GM19328 (cell line): Measurements from ENCODE around the gene RPL10A.

ENCODE experiments used
- ATAC-seq: cut with Tn5 transposase; IDR thresholded peaks from one replicate; pipeline ENCODE4 v1.9.1; 2021; ENCODE audit warnings: mild to moderate bottlenecking, moderate library complexity; ENCODE audit not compliant: unreplicated experiment

RPL10A gene

GRCh38 chr6:35491558-35492257, 23.5 kb downstream of the RPL10A start:
- ATAC-seq: no peak

- no peak for ATAC-seq
Measured at GRCh38 chr6:35492258-35492973, 24.2 kb downstream of the RPL10A start.

- ATAC-seq: no peak
Measured at GRCh38 chr6:35492974-35493284, 24.7 kb downstream of the RPL10A start.

DNA sequence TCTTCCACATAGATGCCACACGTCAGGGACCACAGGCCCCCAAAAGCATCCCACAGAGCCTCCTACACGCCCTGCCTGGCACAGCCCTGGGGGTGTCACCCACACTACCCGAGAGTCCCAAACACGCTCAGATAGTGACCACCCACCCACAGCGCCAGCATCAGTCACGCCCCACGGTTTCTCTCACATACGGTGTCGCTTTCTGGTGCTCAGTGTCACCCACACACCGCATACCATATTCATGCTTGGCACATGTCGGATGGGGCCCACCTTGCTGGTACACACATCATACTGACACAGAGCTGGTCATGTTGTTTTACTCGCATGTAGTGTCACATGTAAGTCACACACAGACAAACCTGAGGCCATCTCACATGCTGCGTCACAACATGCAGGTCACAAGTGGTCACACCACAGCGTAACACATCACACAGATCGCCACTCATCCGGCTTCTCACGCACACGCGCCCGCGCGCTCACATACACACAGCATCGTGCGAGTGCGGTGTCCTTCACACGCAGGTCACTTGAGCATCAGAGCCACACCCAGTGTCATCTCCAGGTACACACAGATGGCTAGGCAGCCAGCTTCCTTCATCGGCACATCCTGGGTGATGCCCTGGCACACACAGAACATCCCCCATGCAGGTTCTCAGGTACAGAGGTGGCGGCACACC, 25.2 kb downstream of the RPL10A start:
- no peak for ATAC-seq

DNA sequence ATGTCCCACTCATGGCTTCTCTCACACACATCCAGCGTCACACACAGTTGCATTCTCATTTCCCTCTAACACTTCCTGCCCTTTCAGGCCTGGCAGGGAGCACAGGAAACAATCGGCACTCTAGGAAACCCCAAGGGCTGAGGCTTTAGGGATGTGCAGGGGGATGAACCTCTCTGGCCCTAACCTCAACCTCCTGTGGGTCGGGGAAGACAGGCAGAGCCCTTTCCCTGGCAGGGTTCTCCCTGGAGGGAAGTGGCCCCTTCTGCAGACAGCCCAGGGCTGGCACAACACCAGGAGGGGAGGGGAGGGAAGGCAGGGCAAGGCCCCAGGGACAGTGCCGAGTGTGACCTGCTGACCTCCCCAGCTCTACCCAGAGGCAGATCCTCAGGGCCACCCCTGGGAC, 26.0 kb downstream of the RPL10A start:
- ATAC-seq: no peak

GRCh38 chr6:35495258-35496035, 27.2 kb downstream of the RPL10A start:
- no peak for ATAC-seq

DNA sequence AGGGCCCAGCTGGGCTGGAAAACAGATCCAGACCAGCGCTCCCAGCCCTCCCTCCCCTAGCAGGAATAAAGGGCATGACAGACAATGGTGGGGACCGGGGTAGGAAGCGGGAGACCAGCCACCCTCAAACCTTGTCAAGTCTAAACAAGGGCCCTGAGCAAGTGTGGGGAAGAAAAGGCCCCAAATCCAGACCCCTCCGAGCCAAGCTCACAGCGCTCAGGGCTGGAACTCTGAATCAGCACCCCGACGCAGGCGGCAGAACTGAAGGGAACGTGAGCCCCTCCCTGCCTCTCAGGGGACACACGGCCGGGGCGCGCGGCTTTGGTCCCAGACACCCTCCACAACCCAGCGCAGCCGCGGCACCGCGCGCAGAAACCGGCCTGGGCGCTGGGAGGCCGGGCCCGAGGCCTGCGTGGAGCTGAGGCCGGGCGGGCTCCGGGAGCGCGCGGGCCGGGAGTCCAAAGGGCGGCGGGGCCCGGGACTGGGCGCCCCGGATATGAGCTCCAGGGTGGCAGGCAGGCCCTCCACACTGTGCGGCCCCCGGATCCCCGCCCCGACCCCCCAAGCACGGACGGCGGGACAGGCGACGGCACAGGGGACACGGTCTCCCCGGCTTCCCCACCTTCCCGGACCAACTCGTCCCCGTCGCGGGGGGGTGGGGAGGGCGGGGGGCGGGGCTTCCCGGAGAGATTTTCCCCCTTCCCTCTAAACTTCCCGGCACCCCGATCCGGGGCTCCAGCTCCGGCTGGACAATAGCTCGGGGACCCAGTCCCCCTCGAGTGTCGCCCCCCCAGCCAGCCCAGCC, 28.0 kb downstream of the RPL10A start:
- ATAC-seq: no peak

GRCh38 chr6:35496841-35497570, 28.8 kb downstream of the RPL10A start, which contains the start of gene TEAD3:
Gene TEAD3 (minus strand): TSS chr6:35497079.
- peak; percentile 51 for ATAC-seq

DNA sequence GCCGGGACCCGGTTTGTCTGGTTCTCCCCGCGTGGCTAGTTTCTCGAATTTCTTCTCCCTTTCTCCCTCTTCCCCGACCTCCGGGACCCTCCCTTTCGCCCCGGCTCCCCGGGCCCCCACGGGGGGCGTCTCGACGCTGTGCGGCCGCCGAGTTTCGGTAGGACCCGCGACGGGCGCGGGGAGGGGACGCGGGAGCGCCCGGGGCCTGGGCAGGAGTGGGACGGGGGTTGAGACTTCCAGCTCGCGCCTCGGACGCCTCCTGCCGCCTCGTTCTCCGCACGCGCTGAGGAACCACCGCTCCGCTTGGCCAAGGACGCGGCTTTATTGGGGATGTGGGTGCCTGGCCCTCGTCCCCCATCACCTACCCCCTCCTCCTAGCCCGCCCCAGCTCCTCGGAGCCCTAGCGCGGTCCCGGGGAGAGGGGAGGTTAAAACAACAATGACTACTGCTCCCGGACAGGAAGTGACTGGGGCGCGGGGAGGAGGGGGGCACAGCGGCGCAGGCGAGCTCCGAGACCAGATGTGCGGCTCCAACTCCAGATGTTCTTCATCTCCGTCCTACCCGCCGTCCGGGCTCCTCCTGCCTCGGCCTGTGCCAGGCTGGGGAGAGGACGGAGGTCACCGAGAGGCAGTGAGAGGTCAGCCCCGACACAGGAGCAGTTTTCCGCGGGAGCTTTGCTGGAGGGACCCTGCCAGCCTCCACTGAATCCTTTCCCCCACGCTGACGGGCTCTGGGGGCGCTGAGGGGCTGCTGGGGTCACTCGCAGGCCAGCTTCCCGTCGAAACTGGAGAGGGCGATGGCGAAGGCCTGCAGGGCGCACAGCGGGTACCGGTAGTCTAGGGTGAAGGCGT, 29.6 kb downstream of the RPL10A start:
- ATAC-seq: peak; percentile 10

DNA sequence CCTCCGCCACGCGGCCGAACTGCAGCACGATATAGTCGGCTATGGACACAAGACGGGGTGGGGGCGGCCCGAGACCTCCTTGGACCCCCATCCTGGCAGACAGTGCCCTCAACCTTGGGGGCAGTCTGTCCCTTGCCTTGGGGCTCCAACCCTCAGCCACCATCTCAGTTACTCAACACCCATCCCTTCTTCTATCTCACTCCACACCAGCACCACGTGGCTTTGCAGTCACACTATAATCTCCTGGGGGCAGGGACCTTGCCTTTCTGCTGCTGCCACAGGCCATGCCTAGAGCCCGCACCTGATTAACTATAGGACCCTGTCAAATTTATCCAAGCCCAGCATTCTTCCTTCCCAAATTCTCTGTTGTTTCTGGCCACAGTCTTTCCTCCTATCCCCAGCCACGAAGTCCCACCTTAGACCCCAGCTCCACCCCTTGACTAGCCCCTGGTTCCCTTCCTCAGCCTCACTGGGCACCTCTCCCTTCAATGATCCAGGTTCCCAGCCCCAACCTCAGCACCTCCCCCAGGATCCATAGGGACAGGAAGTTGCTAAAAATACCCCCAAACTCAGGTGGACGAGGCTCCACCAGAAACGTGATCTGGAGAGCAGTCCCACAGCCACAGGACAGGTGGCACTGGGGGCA, 30.3 kb downstream of the RPL10A start:
- no peak for ATAC-seq

DNA sequence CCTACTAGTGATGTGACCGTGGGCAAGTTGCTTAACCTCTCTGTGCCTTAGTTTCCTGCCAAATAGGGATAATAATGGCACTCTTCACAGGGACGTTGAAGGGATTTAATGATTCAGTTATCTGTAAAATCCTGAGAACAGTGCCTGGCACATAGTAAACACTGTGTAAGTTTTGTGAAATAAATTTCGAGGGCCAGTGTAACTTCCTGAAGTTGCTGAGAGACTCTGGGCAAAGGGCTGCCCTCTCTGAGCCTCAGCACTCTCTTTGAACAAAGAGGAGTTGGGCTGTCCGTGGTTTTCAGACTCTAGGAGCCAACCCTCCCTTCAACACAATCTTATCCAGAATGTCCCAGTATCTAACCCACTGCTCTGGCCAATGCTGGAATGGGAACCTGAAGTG, 31.2 kb downstream of the RPL10A start:
- no peak for ATAC-seq

- no peak for ATAC-seq
Measured at GRCh38 chr6:35500782-35501181, 32.6 kb downstream of the RPL10A start.

DNA sequence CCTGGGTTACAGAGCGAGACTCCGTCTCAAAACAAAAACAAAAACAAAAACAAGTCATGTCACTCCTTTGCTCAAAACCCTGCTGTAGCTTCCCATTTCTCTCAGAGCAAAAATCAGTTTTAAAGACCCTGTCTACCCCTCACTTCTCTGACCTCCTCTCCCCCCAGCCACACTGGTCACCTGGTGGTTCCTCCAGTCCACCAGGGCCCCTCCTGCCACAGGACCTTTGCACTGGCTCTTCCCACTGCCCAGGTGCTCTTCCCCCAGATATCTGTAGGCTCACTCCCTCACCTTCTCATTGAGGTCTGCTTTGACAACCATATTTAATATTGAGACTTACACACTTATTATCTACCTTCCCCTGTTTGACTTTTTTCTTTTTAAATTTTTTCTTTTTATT, 33.6 kb downstream of the RPL10A start:
- no peak for ATAC-seq

- no peak for ATAC-seq
Measured at GRCh38 chr6:35503534-35503933, 35.3 kb downstream of the RPL10A start.

DNA sequence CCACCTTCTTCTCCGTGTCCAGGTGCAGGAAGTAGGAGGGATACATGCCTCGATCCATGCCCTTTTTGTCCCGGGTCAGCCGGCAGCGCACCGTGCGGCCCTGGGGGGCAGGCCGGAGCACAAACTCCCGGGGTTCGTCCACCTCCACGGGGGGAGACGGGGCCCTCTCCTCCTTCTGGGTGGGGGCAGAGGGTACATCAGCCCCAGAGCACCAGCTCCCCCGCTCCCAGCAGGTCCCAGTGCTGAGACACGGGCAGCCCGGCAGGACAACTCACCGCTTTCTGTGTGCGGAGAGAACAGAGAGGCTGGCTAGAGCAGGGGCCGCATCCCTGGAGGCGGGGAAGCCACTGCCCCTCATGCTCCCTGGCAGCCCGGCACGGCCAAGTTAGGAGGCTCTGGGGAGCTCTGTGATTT, 37.8 kb downstream of the RPL10A start:
- no peak for ATAC-seq

DNA sequence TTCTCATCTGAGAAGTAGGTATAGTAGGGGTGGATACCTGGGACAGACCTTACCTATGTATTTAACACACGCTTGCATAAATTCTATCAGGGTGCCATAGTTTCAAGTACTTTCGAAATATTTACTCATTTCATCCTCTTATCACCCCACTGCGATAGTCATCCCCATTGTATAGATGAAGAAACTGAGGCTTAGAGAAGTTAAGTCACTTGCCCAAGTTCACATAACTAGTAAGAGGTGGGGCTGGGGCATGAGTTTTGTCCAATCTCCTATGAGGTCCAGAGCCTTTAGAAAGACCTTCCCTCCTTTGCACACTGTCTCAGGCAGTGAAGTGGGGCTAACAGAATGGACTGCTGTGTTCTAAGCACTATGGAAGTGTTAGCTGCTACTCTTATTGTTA, 38.3 kb downstream of the RPL10A start:
- ATAC-seq: no peak

DNA sequence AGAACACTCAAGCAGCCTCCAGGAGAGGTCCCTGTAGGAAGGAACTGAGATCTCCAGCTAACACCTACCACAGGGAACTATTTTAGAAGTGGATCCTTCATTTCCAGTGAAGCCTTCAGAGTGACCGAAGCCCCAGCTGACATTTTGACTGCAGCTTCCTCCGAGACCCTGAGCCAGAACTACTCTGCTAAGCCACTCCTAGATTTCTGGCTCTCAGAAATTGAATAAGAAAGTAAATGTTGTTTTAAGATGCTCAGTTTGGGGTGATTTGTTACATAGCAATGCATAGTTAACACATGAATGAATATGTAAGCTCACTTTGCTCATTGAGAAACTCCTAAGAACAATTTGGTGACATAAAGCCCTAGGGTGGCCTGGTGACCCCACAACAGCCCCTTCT, 39.0 kb downstream of the RPL10A start:
- no peak for ATAC-seq

DNA sequence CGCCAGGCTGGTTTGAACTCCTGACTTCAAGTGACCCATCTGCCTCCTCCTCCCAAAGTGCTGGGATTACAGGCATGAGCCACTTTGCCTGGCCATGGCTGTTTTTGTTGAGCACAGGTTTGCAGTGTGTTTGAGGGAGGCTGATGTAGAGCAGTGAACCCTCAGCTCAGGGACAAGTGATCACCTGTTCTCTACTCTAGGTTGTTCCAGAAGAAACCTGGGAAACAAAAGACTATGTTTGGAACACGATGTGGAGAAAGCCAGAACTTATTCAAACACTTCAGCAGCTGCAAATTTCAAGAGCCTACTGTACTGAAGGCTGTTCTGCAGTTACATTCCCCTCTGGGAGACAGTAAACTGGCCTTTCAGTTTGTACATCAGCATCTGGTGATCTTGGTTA, 39.8 kb downstream of the RPL10A start:
- no peak for ATAC-seq
